Activated CD4-positive, alpha-beta T cell treated with anti-CD3 and anti-CD28 coated beads, Interleukin-2, amount 50 U/mL, for 16 hours (primary cell): ENCODE measurements around the gene PKHD1.

Experiments used
- DNase-seq: peaks from one replicate; pipeline ENCODE4 v3.0.0-alpha.2; 2020

PKHD1 gene

DNA sequence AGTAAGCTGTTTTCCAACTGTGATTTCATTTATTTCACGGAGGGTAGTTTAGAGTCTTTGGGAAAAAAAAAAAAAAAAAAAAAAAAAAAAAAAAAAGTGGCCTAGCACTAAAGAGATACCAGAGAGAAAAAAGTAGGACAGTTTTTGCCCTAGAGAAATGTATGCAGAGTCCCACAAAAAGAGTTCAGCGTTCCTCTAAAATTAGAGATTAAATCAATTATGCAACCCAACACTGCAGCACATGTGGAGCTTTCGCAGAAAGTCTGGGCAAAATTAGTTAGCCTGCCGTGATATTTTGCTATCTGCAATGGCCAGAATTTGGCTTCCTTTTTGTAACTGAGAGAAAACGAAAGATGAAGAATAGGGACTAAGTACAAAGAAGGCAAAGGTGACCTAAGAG is 309.8 kb downstream of the PKHD1 start:
- DNase-seq = no peak

DNA sequence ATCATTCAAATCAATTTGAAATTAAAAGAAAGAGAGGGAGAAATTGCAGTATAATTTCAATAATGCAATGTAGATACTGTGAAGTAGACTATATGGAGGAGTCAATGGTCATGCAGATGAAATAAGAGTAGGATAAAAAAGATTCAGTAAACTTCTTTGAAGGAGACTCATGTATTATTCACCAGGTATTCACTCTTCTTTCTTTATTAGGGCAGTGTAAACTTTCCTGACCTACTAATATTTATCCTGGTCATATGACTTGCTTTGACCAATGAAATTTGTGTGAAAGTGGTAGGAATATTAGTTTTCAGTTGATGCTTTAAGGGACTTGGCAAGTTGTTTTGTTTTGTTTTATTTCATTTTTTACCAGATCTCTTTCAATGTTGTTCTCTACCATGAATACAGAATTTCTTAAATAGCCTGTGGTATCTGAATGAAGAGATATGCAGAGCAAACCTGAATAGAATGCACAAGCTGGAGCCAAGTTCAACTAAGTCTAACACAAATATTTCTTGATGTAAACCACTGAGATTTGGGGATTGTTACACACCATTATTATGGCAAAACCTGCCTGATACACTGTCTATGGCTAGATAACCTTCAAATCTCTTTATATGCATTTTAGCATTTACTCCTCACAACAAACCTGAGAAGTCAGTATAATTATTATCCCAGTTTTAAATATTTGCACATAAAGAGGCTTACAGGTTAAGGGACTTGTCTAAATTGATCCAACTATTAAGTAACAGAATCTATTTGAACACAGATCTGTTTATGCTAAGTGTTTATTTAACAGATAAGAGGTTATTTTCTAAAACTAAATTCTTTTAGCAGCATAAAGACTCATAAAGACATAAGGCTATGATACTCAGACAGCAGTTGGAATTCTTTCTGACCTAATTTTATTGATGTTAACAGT is 311.2 kb downstream of the PKHD1 start:
- DNase-seq = no peak

DNA sequence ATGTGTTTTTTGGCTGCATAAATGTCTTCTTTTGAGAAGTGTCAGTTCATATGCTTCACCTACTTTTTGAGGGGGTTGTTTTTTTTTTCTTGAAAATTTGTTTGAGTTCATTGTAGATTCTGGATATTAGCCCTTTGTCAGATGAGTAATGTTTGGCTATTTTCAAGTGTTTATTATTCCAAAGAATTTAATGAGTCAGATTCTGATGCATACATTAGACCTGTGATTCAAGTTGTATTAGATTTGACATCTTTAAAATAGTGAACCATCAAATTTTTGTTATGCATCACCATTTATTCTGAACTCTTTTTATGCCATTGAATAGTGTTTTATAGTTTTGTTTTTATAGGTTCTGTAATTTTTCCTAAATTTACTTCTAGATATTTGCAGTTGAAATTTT is 319.3 kb downstream of the PKHD1 start:
- DNase-seq = no peak

DNA sequence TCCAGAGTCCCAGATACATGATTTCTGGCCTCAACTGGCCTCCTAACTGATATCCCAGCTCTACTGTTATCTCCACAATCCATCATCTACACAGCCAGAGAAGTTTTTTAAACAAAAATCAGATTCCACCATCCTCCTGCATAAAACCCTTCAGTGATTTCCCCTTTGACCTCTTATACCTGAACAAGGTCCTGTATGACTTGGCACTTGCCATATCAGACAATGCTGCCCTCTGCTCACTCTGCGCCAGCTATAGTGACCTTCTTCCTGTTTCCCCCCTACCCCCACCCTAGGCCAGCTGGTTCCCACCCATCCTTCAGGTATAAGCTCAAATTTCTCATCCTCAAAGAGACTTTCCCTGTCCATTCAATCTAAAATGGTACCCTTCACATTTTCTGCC is 322.2 kb downstream of the PKHD1 start:
- DNase-seq = no peak

DNA sequence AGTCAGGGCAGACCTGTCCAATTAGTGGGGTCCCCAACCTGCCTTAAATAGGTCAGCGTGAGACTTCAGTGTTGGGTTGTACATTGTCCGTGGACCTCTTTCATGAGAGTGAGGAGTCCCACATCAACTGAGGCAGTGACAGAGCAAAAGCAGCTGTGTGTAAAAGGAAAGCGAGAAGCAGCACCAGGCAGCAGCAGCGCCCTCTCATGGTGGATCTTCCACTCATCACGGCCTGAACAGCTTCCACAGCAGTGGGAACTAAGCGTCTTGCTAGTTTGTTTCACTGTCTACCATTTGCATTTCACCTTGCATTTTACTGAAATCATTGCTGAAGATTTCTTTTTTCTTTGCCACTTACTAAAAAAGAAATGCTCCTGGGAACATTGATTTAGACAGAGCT is 333.8 kb downstream of the PKHD1 start:
- no peak for DNase-seq

DNA sequence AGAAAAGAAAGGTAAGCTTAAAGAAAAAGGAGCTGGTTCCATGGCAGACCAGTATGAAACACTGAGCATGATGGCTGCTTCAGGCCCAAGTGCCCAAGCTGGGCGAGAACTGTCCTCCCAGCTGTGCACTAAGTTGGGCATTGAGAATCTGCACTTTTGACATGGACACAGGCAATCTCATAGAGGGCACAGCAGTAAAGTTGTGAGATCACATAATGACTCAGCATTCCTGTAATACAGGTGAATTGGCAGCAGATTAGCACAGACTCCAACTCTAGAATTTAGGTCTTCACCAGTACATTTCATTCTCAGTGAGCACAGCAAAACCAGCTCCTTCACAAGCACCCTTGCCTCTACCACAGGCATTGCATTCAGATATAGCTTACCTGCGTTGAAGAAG is 343.4 kb downstream of the PKHD1 start:
- no peak for DNase-seq

DNA sequence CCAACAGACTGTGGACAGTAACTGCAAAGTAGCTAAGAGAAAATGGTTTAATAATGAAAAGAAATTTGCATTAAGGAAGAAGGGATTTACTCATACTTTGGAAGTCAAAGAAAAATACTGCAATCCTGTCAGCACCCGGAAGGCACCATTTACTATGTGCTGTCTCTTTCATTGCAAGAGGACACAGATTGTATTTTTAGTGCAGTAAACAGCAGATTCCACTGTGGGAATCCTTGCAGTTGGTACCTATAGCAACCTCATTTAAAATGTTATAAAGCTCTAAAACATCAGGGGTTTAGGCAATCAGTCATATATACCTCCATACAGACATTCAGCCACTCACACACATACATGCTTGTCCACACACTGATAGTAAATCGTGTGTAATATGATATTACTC is 346.8 kb downstream of the PKHD1 start:
- DNase-seq = no peak

DNA sequence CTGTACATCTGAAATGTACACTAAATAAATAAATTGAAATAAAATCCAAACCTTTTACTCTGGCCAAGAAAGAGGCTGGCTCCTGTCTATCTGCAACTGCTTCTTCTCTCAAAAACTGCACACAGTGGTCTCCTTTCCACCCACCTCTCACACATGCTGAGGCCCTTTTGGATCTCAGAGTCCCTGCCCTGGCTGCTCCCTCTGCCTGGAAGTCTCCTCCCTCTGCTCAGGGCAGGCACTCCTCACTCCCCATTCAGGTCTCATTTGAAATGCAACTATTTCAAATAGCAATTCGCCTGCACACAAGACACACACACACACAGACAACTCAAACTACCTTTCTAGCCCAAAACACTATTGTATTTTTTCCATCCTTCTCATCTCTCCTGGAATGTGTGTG is 348.8 kb downstream of the PKHD1 start:
- DNase-seq = no peak

DNA sequence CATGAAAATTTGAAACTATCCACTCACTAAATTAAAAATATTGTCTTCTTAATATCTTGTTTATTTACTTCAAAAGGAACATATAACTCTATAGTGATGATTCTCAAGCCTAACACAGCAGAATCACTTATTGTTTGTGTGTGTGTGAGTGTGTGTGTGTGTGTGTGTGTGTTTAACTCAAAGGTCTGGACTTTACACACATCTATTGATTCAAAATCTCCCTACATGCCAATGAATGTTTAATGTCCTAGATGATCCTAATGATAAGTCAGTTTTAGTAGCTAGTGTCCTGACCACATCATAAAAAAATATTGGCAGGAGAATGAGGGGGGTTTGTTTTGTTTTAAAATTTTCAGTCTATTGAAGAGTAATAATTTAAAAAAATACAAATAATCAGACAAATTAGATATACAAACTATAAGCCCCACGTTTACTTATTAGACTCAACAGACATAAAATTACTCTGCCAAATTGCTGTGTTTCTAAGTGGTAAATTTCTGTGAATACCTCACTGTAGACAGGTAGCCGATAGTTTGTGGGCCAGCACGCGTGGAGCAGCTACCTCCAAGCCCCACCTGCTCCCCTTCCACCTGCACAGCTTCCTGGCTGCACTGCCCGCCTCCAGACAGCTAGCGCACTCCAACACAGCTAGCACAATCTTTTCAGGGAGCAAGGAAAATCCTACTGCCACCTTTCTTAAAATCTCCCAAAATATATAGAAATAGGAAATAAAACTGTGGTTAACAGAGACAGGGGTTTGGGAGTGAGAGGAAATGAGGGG is 349.6 kb downstream of the PKHD1 start:
- no peak for DNase-seq

DNA sequence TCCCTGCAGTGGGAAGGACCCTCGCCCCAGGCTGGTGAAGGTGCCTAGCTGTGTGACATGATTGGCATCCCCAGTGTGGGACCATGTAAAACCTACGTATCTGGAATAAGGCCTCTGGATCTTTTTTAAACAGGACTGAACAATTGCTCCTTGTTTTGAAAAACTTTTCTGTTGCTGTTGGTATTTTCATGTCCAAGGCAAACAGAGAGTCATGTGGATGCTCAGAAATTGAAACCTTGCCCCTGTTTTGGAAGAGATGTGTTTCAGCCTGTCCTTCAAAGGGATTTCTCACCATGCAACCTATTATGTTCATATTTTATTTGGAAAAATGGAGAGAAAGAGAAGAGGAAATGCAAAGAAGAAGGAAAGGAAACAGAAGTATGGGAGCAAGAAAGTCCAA is 362.3 kb downstream of the PKHD1 start:
- no peak for DNase-seq

DNA sequence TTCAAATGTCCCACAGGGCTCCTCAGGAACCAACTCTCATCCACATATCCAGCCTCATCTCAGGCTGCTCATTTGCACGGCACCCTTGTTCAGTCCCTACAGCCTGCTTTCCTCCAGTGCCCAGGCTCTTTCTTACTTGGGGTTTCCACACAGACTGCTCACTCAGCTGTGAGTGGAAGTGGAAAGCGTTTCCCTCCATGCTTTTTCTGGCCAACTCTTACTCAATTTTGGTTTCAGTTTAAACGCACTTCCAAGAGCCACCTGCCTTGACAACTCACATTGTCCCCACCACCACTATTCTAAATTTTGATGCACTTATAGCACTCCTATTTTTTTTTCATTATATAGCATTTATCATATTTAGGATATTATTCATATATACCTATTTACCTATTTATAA is 367.1 kb downstream of the PKHD1 start:
- no peak for DNase-seq

DNA sequence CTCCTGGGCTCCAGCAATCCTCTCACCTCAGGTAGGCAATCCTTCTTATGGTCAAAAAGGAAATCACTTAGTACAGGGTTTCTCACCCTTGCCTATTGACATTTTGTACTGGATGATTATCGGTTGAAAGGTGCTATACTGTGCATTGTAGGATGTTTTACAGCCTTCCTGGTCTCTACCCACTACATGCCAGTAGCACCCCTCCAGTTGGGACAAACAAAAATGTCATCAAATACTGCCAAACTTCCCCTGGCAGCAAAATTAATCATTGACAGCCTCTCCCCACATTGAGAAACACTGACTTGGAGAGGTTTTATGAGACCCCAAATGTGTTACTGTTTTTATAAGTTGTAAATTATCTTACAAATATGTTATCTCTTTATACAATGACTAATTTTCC is 368.1 kb downstream of the PKHD1 start:
- no peak for DNase-seq

DNA sequence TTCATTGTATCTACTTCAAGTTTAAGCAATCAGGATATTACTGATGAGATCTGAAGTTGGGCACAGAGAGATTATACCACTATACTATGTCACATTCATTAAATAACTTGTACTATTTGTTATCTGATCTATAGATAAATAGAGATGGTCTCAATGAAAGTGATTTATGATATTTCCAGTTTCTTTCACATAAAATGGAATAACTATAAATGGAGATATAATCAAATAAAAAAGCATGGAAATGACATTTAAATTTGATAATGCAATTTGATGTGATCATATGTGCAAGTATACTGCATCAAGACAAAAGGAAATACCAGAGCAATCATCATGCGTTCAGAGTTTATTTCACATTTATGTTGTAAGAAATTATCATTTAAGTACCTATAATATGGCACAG is 368.9 kb downstream of the PKHD1 start:
- no peak for DNase-seq

DNA sequence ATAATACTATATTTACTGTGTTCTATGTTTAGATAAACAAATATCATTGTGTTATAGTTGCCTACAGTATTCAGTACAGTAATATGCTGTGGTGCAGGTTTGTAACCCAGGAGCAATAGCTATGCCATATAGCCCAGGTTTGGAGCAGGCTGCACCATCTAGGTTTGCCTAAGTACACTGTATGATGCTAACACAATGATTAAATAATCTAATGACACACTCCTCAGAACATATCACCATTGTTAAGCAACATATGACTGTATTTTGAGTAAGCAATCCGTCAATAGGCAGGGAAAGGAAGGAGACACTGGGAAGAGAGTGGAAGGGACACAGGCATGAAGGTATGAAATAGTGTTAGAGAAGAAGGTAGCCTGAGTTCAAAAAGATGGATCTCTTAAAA is 369.9 kb downstream of the PKHD1 start:
- DNase-seq = no peak

DNA sequence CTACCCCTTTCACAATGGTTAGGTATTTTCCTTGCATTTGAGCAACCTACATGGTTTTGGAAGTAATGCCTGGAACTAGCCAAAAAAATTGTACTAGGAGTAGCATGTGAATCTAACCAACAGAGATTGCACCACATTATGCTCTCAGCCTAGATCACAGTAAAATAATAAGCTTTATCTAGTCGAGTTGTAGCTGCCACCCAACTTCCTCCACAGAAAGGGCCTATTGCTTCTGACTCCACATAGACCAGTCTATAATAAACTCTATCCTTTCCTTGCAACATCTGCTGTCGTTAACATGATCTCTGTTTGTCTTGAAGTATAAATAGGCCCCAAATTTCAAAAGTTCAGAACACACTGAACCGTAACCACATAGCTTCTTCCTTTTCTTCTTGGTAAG is 375.5 kb downstream of the PKHD1 start:
- DNase-seq = no peak

DNA sequence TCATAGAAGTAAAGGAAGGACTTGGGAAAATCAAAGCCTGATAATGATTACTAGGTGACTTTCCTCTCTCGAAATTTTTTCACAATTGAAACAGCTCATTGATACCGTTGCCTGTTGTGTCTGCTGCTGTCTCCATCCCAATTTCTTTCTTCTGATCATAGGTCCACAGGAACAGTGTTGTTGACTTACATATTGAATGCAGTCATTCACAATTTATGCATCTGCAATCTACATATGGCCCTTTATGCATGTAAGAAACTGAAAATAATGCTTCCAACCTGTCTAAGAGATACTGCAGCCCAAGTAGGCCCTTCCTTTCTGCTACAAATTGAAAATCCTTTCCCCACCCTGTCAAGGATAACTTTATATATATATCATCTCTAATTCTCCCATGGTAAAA is 381.3 kb downstream of the PKHD1 start:
- no peak for DNase-seq

DNA sequence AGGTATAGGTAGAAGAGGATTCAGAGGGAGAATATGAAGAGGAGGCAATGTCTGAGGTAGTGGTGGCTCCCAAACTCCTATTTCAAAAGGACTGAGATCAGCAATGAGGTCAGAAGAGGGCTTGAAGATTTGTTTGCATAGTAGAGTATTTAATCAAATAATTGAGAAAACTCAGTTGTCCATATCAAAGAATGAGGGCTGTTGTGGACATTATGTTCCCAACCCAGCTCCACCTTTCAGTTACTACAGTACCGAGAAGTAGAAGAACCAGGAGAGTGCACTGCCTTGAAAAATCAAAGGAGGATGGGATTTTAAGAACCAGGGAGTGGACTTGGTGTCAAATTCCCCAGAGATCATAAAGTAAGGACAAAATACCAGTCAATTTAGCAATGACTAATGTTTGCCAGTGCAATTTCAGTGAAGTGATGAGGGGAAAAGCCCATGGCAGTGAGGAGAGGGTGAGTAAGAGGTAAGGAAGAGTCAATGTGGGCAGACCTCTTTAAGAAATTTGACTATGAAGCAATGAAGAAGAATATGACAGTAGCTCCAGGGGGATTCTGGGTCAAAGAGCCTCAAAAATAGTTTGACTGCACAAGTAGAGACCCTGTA is 382.4 kb downstream of the PKHD1 start:
- DNase-seq = no peak

DNA sequence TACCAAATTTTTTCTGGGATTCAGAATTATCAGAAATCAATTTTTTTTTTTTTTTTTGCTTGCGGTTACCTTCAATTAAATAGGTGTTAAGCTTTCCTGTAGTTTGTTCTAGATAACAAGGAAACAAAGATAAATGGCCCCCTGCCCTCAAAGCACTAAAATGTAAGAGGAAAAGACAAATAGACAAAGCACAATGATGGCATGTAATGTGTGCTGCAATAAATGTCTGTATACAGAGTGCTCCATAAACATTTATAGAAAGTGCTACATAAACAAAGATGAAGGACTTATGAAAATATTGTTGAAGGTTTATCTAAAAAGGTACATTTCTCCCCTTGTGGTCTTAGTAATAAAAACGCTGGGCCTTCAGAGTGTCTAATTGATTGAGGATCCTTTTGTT is 384.6 kb downstream of the PKHD1 start:
- DNase-seq = no peak

DNA sequence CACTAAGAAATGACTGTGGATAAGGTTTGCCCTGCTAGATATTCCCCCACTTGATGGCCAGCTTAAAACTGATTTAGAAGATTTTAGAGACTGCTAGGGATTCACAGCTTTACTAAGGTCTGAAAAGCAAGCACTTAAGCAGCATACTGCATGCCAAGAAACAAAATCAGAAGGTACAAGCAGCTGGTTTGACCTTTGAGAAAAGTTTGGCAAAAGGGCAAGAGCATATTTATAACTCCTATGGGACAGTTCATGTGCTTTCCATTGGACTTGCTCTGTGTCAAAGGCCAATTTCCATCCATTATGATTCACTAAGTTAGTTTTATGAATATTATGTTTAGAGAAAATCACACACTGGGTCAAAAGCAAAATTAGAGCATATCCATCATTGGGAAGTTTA is 402.8 kb downstream of the PKHD1 start:
- no peak for DNase-seq

DNA sequence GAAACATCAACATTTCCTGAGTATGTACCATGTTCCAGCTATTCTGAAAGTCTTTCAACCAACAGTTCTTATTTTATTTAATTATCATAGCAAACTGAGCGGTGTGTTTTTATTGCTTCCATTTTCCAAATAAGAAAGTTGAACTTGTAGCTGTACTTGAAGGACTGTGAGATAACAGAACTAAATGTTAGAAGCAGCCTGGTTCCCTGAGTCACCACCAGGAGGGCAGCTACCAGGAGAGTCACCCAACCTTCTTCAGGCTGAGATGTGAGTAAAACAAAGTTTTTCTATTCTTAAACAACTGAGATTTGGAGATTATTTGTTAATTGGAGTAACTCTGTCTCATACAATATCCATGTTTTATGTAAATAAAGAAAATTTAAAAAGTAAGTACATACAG is 403.4 kb downstream of the PKHD1 start:
- DNase-seq = no peak

DNA sequence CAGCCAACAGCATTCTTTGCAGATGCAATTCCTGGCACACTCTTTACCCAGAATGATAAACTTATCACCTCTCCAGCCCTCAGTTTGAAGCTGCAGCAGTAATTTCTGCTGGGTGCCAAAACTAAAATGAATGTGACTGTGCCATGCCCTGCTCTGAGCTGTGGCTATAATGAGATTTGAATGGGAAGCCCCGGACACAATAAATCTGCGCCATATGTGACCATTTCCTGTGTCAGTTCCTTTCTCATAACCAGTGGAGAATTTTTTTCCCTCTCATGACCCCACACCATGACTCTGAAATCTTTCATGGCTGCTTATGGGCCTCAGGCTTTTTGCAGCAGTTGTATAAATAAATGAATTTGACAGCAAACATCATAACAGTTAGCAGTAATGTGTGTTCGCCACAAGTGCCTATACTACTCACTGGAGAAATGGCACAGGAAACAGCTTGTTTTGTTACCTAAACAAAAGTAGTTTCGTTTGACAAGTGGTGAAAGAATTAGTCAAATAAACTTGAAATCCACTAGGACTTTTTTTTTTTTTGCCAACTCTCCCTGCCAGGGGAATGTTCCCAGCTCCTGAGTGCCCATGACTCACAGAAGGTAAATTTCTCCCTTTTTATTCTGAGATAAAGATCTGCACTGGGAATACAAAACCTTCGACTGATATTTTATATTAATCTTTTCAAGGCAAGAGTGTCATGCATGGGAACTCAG is 408.4 kb downstream of the PKHD1 start:
- DNase-seq = no peak

DNA sequence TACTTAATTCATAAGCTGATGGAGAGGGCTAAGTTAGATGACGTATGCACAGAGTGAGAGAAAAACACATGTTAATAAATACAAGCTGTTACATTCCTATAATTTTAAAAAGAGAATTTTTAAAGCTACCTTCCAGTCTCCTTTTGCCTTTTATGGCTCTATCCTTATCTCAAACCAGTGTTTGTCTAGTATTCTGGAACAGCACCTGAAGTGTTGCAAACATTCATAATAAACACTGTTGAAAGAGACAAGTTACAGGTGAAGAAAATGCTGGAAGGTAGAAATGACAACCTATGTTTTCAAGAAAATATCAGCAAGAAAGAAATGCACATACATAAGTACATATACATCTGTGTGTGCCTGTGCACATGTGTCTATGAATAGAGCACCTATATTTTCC is 409.1 kb downstream of the PKHD1 start:
- no peak for DNase-seq

DNA sequence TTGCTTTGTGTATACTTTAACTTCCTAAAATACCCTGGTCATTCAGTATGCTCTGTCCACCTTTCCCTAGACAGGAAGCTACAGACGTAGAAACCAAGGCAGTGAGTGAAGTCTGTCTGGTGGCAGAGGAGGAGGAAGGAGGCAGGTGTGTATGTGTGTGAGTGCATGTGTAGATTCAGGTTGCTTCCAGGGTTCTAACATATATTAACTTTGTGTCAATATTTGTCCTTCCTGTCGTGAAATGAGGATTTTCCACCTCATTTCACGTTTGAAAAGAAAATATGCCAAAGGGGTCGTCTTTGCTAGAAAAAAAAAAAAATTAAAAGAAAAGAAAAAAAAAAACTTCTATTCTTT is 411.5 kb downstream of the PKHD1 start:
- DNase-seq = no peak
